Brain microvascular endothelial cell (primary cell): ENCODE data around the gene ACTL6A.

Experiments used
- DNase-seq: peaks from one replicate; pipeline ENCODE4 v3.0.0-alpha.2; 2020
- H3K27ac ChIP-seq: fragments of 250-450 bp; sonication (Bioruptor Pico); 2 replicates; pipeline ENCODE4 v1.5.1; 2020; ENCODE audit warnings: mild to moderate bottlenecking, moderate library complexity
- H3K27me3 ChIP-seq: fragments of 250-450 bp; sonication (Bioruptor Pico); replicated peaks from 2 replicates; pipeline ENCODE4 v1.5.1; 2020; ENCODE audit warnings: mild to moderate bottlenecking
- H3K36me3 ChIP-seq: fragments of 250-450 bp; sonication (Bioruptor Pico); replicated peaks from 2 replicates; pipeline ENCODE4 v1.5.1; 2020; ENCODE audit warnings: mild to moderate bottlenecking
- H3K4me3 ChIP-seq: 2 replicates; pipeline ENCODE4 v1.5.1; 2011; ENCODE audit warnings: low read depth, mild to moderate bottlenecking, control low read depth, low read length, moderate library complexity
- in situ Hi-C: cut with HindIII; loops from 2 replicates; pipeline ENCODE4 v1.10.0; 2017; ENCODE audit warnings: low sequenced_read_pairs, low pct_ligation_motif_present
- TF ChIP-seq, protein P1 (sequence below): IDR thresholded peaks from 2 replicates; pipeline ENCODE4 v1.5.1; 2011; ENCODE audit warnings: low read depth, mild to moderate bottlenecking, moderate library complexity, low read length, control low read depth, inconsistent platforms; ENCODE audit errors: missing control alignments

Gene ACTL6A

DNA sequence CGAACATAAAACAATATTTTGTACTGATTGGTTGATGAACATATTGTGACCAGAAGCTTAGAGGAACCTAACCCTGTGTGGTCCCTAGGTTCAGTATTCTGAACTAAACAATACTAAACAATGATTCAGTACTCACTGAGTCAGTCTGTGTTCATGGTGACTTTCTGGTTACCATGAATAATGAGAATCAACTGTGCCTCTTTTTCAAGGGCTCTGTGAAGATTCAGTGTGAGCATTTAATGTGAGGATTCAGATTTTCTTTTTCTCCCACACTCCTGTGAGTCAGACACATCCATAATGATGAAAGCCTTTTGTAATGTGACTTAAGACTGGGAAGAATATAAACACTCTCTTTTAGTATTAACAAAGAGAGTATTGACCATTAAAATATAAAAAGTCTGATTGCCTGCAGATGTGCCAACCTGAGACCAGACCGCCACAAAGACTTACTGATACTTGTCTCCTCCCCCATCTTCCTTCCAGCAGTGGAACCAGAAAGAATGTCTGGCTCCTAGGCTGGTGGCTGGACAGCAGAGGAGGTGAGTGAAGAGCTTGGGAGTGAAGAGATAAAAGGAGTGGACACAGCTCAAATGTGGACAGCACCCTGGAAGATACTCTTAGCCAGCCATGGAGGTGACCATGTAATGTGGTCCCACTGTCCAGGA is 17.6 kb upstream of the ACTL6A start:
- H3K4me3 ChIP-seq, result no peak overlapping the region
- no peaks in the 10 kb centered on the region for H3K36me3 ChIP-seq
- peak overlapping the region; percentile 35 for H3K27ac ChIP-seq
- no peaks in the 10 kb centered on the region for H3K27me3 ChIP-seq
- peak; percentile 36 for DNase-seq
- TF ChIP-seq, protein P1, sequence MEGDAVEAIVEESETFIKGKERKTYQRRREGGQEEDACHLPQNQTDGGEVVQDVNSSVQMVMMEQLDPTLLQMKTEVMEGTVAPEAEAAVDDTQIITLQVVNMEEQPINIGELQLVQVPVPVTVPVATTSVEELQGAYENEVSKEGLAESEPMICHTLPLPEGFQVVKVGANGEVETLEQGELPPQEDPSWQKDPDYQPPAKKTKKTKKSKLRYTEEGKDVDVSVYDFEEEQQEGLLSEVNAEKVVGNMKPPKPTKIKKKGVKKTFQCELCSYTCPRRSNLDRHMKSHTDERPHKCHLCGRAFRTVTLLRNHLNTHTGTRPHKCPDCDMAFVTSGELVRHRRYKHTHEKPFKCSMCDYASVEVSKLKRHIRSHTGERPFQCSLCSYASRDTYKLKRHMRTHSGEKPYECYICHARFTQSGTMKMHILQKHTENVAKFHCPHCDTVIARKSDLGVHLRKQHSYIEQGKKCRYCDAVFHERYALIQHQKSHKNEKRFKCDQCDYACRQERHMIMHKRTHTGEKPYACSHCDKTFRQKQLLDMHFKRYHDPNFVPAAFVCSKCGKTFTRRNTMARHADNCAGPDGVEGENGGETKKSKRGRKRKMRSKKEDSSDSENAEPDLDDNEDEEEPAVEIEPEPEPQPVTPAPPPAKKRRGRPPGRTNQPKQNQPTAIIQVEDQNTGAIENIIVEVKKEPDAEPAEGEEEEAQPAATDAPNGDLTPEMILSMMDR, result no peak
- in situ Hi-C loops, result no loop called here

DNA sequence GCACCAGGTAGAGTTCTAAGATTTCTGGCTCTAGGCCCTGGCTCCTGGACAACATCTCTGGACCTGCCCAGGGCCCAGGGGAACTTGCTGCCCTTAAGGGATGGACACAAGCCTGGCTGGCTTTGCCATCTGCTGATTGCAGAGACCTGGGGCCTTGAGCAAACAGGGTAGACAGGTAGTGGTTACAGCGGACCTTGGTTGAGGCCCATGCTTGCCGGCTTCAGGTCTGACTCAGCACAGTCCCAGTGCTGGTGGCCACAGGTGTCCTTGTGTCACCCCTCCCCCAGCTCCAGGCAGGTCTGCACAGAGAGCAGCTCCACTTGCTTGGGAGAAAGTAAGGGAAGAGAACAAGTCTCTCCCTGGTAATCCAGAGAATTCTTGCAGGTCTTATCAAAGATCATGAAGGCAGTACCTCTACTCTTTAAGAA is 15.9 kb upstream of the ACTL6A start:
- no peaks in the 10 kb centered on the region for H3K36me3 ChIP-seq
- no peak for DNase-seq
- H3K4me3 ChIP-seq, result no peak overlapping the region
- no peak overlapping the region for H3K27ac ChIP-seq
- in situ Hi-C loops, result no loop called here
- H3K27me3 ChIP-seq, result no peaks in the 10 kb centered on the region
- TF ChIP-seq, protein P1, result no peak

DNA sequence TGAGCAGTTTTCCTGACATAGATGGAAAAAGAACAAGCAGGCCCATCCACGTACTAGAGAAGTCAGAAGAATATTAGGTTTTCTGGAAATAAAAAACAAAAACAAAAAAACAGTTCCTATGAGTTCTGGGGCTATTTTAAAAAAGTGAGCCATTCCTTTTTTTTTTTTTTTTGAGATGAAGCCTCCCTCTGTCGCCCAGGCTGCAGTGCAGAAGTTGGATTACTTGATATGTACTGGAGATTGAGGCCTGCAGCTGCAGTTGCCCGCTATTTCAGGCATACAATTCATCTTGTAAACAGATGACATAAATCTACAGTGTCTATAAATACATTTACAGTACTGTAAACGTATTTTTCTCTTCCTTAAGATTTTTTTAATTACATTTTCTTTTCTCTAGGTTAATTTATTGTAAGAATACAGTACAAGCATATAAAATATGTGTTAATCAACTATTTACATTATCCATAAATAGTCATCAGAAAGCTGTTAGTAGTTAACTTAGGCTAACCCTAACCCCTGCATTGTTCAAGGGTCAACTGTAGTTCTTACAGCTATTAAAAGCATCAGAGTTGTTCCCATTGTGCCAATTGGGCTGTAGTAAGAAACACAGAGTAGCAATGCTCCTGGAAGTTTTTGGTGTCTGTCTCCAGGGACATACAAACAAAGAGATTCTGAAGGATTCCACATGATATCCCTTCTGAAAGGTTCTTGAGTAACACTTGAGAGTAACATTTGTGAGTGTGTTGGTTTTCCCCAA is 11.2 kb upstream of the ACTL6A start:
- TF ChIP-seq, protein P1, result no peak
- DNase-seq, result no peak
- in situ Hi-C loops, result no loop called here
- no peak overlapping the region for H3K27ac ChIP-seq
- H3K36me3 ChIP-seq, result no peaks in the 10 kb centered on the region
- no peaks in the 10 kb centered on the region for H3K27me3 ChIP-seq
- H3K4me3 ChIP-seq, result no peak overlapping the region

DNA sequence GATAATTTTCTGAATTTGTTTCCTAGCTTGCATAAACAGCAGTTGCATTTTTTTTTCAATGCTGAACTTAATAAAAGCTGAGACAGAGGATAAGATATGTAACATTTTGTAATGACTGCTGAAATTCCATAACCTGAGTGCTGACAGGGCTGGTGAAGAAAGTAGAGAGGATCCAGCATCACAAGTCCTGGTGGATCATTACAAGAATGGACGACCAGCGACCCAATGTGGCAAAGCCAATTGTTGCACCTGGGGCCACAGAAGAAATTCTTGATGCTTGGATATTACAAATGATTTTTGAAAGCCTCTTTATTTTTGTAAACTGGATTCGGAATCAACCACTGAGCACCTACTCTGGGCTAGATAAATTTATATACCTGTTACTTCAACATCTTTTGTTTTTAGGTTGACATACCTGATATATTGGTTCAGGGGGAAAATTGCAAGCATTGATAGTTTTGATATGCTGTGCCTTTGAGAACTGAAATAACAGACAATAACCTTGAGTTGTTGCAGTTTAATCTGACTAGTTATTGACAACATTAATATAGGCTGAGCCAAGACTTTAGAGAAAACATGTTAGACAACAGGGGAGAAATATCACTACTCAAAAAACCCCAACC is 3.9 kb upstream of the ACTL6A start:
- no peaks in the 10 kb centered on the region for H3K27me3 ChIP-seq
- no peak overlapping the region for H3K27ac ChIP-seq
- H3K36me3 ChIP-seq, result no peaks in the 10 kb centered on the region
- in situ Hi-C loops, result no loop called here
- TF ChIP-seq, protein P1, result peak; percentile 90
- no peak overlapping the region for H3K4me3 ChIP-seq
- DNase-seq, result peak; percentile 80

DNA sequence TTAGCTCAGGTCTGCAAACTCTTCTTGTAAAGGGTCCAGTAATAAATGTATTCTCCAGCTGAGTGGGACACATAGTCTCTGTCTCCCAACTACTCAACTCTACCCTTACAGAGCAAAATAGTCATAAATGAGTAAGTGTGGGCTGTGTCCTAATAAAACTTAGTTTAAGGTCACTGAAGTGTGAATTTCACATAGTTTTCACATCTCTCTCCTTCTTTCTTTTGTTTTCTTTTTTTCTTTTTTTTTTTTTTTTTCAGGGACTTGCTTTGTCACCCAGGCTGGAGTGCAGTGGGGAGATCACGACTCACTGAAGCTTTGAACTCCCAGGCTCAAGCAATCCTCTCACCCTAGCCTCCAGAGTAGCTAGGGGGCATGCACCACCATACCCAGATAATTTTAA is 1.9 kb upstream of the ACTL6A start:
- DNase-seq, result no peak
- H3K4me3 ChIP-seq, result no peak overlapping the region
- no peak overlapping the region for H3K27ac ChIP-seq
- no peaks in the 10 kb centered on the region for H3K27me3 ChIP-seq
- in situ Hi-C loops, result no loop called here
- H3K36me3 ChIP-seq, result no peaks in the 10 kb centered on the region
- TF ChIP-seq, protein P1, result no peak
